ENCODE data around the gene HCRT.

Gene HCRT

DNA sequence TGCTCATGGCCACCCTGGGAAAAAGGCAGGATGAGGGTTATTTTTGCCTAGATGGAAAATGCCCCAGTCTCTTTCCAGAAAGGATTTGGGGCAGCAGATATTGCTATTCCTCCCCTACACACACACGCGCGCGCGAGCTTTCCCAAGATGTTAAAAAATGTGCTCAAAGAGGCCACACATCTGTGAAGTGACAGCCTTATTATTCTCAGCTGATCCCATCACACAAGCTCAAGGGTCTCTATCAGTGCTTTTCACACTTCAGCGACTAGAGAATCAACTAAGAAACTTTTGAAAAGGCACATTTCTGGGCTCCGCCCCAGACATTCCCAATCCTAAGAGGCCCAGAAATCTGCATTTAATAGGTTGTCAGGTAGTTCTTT is 24.7 kb downstream of the HCRT start:
- Histone ChIP-seq H3K79me2 (ENCODE audit: control insufficient read depth, low read length) (no peaks in the 10 kb centered on the region), H3K4me1 (ENCODE audit: control insufficient read depth, low read length) (peaks cover under 1% of the 10 kb centered on the region), H3K4me3 (ENCODE audit: low read length) (no peak overlapping the region)

DNA sequence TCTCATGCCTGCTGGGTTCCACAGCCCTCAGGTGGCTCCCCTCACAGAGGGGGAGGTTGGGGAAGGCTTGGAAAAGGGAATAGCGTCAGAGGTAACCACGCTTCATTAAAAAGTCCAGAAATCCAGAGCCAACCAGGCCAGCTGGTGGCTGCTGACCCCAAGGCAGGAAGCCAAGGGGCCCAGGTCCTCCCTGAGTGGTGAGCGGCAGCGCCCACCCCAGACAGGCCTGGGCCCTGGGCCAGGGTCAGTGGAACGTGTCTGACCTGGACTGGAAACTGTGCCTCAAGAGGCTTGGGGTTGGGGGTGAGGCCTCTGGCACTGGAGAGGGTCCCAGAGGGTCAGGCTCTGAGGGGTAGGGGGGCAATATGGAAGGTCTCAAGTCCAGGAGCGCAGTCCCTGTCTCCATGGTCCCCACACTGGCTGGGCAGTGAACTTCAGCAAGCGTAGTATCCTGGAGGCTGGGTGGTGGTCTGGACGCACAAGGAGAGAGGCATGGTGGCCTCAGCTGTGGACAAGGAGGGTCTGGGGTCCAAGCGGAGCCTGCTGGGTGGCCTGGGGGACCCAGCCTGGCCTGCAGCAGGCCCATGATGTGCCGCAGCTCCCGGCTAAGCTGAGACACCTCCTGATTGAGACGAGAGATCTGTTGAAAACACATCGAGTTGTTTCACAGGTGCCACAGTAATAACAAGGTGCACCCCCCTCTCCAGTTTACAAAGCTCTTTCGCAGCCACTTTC is 25.3 kb downstream of the HCRT start:
- Histone ChIP-seq H3K9me2 (replicated peaks; ENCODE audit: control insufficient read depth, low read length) (no peaks in the 10 kb centered on the region), H4K20me1 (ENCODE audit: control insufficient read depth, insufficient read depth, low read depth, low read length) (no peaks in the 10 kb centered on the region), H3K79me2 (ENCODE audit: control insufficient read depth, low read length) (no peaks in the 10 kb centered on the region), H3K4me3 (ENCODE audit: low read length) (no peak overlapping the region), H3K4me2 (ENCODE audit: low read length) (no peak overlapping the region), H3K27me3 (ENCODE audit: control insufficient read depth, low read length) (no peaks in the 10 kb centered on the region), H3F3A (ENCODE audit: control insufficient read depth, insufficient read depth) (no peaks in the 10 kb centered on the region), H3K27ac (ENCODE audit: low read depth, low read length) (no peak overlapping the region), H3K4me1 (ENCODE audit: control insufficient read depth, low read length) (peaks cover 3% of the 10 kb centered on the region), H3K36me3 (ENCODE audit: control insufficient read depth, low read length) (no peaks in the 10 kb centered on the region), H3K9me3 (ENCODE audit: control insufficient read depth, insufficient read depth, low read length) (no peaks in the 10 kb centered on the region)
- TF ChIP-seq EZH2phosphoT487 (IDR thresholded peaks at IDR 0.05; ENCODE audit: borderline replicate concordance, low read length) (no peak), CTCF (IDR thresholded peaks at IDR 0.05; ENCODE audit: low read depth, low read length, poor library complexity, severe bottlenecking) (no peak)

More for the DNA sequence above, 24.7 kb downstream of the HCRT start:
- no peaks in the 10 kb centered on the region for H3K36me3 ChIP-seq (ENCODE audit: control insufficient read depth, low read length)
- H3K27ac ChIP-seq (ENCODE audit: low read depth, low read length): no peak overlapping the region
- no peak for TF ChIP-seq CTCF (IDR thresholded peaks at IDR 0.05; ENCODE audit: low read depth, low read length, poor library complexity, severe bottlenecking)
- TF ChIP-seq EZH2phosphoT487 (IDR thresholded peaks at IDR 0.05; ENCODE audit: borderline replicate concordance, low read length): no peak
- no peaks in the 10 kb centered on the region for H3K9me3 ChIP-seq (ENCODE audit: control insufficient read depth, insufficient read depth, low read length)
- no peak overlapping the region for H3K4me2 ChIP-seq (ENCODE audit: low read length)
- H3K27me3 ChIP-seq (ENCODE audit: control insufficient read depth, low read length): no peaks in the 10 kb centered on the region
- no peaks in the 10 kb centered on the region for H4K20me1 ChIP-seq (ENCODE audit: control insufficient read depth, insufficient read depth, low read depth, low read length)
- no peaks in the 10 kb centered on the region for H3K9me2 ChIP-seq (replicated peaks; ENCODE audit: control insufficient read depth, low read length)
- no peaks in the 10 kb centered on the region for H3F3A ChIP-seq (ENCODE audit: control insufficient read depth, insufficient read depth)

GRCh38 chr17:42155614-42156045 is 29.6 kb downstream of the HCRT start:
- peak overlapping the region; percentile 58 for H3K4me2 ChIP-seq (ENCODE audit: low read length)
- TF ChIP-seq EZH2phosphoT487 (IDR thresholded peaks at IDR 0.05; ENCODE audit: borderline replicate concordance, low read length) (no peak), CTCF (IDR thresholded peaks at IDR 0.05; ENCODE audit: low read depth, low read length, poor library complexity, severe bottlenecking) (no peak)
- peaks cover 15% of the 10 kb centered on the region for H4K20me1 ChIP-seq (ENCODE audit: control insufficient read depth, insufficient read depth, low read depth, low read length)
- H3K9me2 ChIP-seq (replicated peaks; ENCODE audit: control insufficient read depth, low read length): no peaks in the 10 kb centered on the region
- no peak overlapping the region for H3K27ac ChIP-seq (ENCODE audit: low read depth, low read length)
- peak overlapping the region; percentile 93 for H3K4me3 ChIP-seq (ENCODE audit: low read length)
- peaks cover 16% of the 10 kb centered on the region for H3K36me3 ChIP-seq (ENCODE audit: control insufficient read depth, low read length)
- peaks cover 17% of the 10 kb centered on the region for H3K4me1 ChIP-seq (ENCODE audit: control insufficient read depth, low read length)
- no peaks in the 10 kb centered on the region for H3F3A ChIP-seq (ENCODE audit: control insufficient read depth, insufficient read depth)
- H3K9me3 ChIP-seq (ENCODE audit: control insufficient read depth, insufficient read depth, low read length): no peaks in the 10 kb centered on the region
- H3K27me3 ChIP-seq (ENCODE audit: control insufficient read depth, low read length): no peaks in the 10 kb centered on the region
- H3K79me2 ChIP-seq (ENCODE audit: control insufficient read depth, low read length): peaks cover 42% of the 10 kb centered on the region

Data from DOHH2 (cell line).